D721Med (cell line): Measurements from ENCODE around the gene PRND.

Source experiments
- DNase-seq: peaks from one replicate; pipeline ENCODE4 v3.0.0; 2011; ENCODE audit warnings: low spot score; ENCODE audit not compliant: insufficient read length
- FAIRE-seq: peaks from 2 replicates; lab custom pipeline; 2011; peaks lifted over from hg19 to GRCh38; lab: Jason Lieb, UNC
- TF ChIP-seq, protein P1 (sequence below): IDR thresholded peaks from 2 replicates; pipeline ENCODE4 v1.5.1; 2012; ENCODE audit warnings: mild to moderate bottlenecking, control low read depth; ENCODE audit not compliant: insufficient read depth; ENCODE audit errors: missing control alignments

The PRND gene, protein sequence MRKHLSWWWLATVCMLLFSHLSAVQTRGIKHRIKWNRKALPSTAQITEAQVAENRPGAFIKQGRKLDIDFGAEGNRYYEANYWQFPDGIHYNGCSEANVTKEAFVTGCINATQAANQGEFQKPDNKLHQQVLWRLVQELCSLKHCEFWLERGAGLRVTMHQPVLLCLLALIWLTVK

DNA sequence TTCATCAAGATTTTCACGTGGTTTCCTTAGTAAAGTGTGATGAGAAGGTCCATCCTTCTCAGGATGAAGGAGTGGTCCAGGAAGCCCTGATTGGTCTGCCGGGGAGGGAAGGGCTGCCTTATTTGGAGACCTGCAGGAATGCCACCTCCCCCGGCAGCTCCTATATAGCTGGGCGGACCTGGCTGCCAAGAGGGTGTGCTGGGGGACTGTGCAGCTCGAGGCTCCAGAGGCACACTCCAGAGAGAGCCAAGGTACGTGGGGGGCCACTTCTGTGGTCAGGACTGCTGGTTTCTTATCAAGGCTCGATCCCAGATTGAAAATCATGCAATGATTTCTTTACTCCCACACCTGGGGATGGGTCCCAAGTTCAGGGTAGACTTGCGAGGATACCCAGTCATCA lies at the start of gene PRND:
TSS of gene PRND (plus strand) at position 191 of the 400 bp plus-strand sequence. CDS start 2,643 bp downstream, outside the sequence.
- DNase-seq (no peak), FAIRE-seq (no peak)
- TF ChIP-seq, protein P1, sequence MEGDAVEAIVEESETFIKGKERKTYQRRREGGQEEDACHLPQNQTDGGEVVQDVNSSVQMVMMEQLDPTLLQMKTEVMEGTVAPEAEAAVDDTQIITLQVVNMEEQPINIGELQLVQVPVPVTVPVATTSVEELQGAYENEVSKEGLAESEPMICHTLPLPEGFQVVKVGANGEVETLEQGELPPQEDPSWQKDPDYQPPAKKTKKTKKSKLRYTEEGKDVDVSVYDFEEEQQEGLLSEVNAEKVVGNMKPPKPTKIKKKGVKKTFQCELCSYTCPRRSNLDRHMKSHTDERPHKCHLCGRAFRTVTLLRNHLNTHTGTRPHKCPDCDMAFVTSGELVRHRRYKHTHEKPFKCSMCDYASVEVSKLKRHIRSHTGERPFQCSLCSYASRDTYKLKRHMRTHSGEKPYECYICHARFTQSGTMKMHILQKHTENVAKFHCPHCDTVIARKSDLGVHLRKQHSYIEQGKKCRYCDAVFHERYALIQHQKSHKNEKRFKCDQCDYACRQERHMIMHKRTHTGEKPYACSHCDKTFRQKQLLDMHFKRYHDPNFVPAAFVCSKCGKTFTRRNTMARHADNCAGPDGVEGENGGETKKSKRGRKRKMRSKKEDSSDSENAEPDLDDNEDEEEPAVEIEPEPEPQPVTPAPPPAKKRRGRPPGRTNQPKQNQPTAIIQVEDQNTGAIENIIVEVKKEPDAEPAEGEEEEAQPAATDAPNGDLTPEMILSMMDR = no peak

DNA sequence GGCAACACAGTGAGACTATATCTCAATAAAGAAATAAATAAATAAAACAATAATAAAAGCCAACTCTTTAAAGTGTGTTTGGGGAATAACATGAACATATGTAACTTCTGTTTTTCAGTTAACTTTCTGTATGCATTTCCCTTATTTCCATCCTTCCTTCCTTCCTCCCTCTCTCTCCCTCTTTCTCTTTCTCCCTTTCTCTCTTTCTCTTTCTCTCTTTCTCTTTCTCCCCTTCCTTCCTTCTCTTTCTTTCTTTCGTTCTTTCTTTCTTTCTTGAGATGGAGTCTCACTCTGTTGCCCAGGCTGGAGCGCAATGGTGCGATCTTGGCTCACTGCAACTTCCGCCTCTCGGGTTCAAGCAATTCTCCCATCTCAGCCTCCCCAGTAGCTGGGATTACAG lies 48.8 kb upstream of the PRND start:
- DNase-seq = no peak
- FAIRE-seq = no peak
- TF ChIP-seq, protein P1 = no peak

DNA sequence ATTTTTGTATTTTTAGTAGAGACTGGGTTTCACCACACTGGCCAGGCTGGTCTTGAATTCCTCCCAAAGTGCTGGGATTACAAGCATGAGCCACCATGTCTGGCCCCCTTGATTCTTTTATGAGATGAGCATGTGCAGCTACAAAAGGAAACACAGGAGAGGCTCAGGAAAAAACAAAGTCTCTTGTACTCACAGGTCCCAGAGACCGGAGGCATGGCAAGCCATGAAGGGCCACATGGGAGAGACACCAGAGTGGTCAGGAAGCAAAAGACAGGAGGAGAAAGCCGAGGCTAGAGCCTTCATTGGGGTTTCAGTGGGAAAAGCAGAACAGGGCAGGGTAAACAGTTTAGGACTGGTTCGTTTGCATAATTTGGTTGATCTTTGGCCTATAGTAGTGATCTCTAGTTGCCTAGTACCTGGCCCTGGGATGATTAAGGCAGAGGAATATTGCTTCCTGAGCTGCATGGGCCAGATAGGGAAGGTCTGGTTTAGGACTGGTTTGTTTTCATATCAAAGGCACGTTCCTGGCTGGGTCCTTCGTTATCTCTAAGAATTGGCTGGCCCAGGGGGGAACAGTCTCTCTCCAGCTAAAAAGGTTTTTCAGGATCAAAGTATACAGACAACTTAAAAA lies 48.2 kb upstream of the PRND start:
- DNase-seq (no peak), FAIRE-seq (no peak)
- TF ChIP-seq, protein P1 = no peak

DNA sequence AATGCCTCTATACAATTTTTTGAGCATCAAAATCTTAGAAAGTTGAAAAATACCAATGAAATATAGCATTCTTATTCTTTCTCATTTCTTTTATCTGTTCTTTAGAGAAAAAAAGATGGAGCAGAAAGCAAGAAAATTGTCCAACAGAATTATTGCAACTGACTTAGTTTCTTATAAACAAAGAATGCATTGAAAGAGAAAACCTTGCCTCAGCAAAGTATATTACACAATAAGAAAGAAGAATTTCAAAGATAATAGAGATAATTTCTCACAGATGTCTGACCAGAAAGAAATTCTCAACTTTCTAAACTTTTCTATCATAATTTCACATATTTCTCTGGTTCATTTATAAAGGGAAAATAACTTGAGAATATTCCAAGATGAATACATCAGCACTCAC lies 47.0 kb upstream of the PRND start:
- TF ChIP-seq, protein P1 = no peak
- no peak for FAIRE-seq
- no peak for DNase-seq

DNA sequence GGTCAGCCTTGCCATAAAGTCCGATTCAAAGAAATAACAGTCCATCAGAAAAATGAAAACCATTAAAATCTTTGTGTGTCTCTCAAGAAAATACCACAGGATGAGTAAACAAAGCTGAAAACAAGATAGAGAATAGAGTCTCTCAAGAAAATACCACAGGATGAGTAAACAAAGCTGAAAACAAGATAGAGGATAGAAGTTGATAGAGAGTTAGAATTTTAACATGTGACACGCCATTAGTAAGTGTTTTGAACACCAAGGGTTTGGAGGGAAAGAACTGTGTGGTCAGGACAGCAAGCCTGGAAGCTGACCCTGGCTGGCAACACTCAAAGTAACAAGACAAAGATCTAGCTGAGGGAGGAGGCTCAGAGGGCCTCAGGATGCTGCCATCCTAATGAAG lies 43.9 kb upstream of the PRND start:
- DNase-seq (no peak), FAIRE-seq (no peak)
- TF ChIP-seq, protein P1 = no peak

DNA sequence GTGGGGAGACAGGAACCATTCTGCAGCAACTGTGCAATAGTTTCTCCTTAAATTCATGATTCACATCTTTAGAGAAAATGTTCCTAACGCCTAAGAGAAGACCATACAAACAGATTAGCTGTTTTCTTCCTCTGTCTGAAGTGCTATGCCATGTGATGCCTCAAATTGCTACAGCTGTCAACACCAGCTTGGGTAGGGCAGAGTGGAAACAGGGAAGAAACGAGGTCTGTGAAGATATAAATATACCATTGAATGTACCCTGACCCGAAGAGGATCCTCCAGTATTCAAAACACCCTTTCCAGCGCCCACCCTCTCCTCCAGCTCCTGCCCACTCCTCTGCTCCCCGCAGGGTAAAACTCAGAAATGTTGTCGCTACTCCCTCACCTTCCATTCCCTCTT lies 40.3 kb upstream of the PRND start:
- FAIRE-seq = no peak

More for the DNA sequence above, 40.3 kb upstream of the PRND start:
- no peak for DNase-seq
- TF ChIP-seq, protein P1 = no peak
